HL-60 (cell line): Measurements from ENCODE around the gene ENTPD2.

Source experiments
- DNase-seq, 2 experiments: peaks; one replicate each; pipeline ENCODE4 v3.0.0-alpha.2; 2010 to 2020; ENCODE audit warnings: low read depth in 1 of 2, low spot score in 1 of 2
- H3K27ac ChIP-seq: fragments of 250-450 bp; sonication (Bioruptor Pico); replicated peaks from 2 replicates; pipeline ENCODE4 v1.5.1; 2020; ENCODE audit warnings: mild to moderate bottlenecking, moderate library complexity
- H3K27me3 ChIP-seq: fragments of 250-450 bp; sonication (Bioruptor Pico); 2 replicates; pipeline ENCODE4 v1.5.1; 2021; ENCODE audit warnings: mild to moderate bottlenecking, moderate library complexity; ENCODE audit not compliant: insufficient read depth, poor library complexity, severe bottlenecking
- H3K4me3 ChIP-seq: replicated peaks from 2 replicates; pipeline ENCODE4 v1.5.1; 2011; ENCODE audit warnings: mild to moderate bottlenecking, control low read depth, low read length; ENCODE audit not compliant: insufficient read depth
- GABPA ChIP-seq: IDR thresholded peaks from 2 replicates; pipeline ENCODE4 v1.6.1; 2012; ENCODE audit warnings: low read depth
- POLR2AphosphoS5 ChIP-seq: IDR thresholded peaks from 2 replicates; pipeline ENCODE4 v1.6.1; 2012; ENCODE audit warnings: low read depth
- SPI1 ChIP-seq: IDR thresholded peaks from 2 replicates; pipeline ENCODE4 v1.6.1; 2012; ENCODE audit warnings: low read depth, mild to moderate bottlenecking, borderline replicate concordance
- TF ChIP-seq, protein P1 (sequence below): IDR thresholded peaks from one replicate; pipeline ENCODE4 v1.5.1; 2011; ENCODE audit warnings: low read length, control low read depth, inconsistent platforms; ENCODE audit not compliant: insufficient read depth
- TF ChIP-seq, protein P2 (sequence below): IDR thresholded peaks from 2 replicates; pipeline ENCODE4 v1.6.1; 2012; ENCODE audit warnings: low read depth; ENCODE audit not compliant: insufficient replicate concordance

ENTPD2 gene

DNA sequence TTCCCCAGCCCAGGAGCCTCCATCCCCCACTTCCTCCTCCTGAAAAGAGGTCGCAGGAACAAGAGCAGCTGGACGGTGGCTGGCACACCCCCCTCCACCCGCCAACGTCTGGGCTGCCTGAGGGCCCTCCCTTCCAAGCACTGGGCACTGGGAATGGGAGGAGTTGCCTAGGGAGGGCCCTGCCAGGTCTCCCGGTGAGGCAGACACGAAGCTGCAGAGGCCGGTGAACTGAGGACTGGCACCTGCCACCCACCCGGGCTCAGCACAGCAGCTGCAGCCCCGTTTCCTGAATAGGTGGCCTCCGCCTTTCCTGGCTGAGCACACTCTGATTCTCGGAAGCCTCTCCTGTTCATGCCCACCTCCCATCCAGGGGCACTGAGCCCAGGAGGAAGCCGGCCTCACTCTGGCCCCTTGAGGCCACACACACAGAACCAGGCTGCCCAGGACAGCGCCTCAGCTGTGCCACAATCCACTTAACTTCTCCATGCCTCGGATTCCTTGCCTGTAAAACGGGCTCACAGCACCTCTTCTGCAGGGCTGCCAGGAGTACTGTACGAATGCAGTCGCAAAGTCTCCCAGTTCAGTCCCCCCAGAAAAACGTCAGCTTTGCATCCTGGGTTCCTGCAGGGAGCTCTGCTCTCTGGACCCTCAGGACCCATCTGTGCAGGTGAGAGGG, 9.2 kb downstream of the ENTPD2 start:
- DNase-seq: no peak
- Histone ChIP-seq H3K27ac (no peak overlapping the region), H3K27me3 (peaks cover 36% of the 10 kb centered on the region), H3K4me3 (no peak overlapping the region)
- TF ChIP-seq, protein P1, sequence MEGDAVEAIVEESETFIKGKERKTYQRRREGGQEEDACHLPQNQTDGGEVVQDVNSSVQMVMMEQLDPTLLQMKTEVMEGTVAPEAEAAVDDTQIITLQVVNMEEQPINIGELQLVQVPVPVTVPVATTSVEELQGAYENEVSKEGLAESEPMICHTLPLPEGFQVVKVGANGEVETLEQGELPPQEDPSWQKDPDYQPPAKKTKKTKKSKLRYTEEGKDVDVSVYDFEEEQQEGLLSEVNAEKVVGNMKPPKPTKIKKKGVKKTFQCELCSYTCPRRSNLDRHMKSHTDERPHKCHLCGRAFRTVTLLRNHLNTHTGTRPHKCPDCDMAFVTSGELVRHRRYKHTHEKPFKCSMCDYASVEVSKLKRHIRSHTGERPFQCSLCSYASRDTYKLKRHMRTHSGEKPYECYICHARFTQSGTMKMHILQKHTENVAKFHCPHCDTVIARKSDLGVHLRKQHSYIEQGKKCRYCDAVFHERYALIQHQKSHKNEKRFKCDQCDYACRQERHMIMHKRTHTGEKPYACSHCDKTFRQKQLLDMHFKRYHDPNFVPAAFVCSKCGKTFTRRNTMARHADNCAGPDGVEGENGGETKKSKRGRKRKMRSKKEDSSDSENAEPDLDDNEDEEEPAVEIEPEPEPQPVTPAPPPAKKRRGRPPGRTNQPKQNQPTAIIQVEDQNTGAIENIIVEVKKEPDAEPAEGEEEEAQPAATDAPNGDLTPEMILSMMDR: no peak
- TF ChIP-seq, protein P2, sequence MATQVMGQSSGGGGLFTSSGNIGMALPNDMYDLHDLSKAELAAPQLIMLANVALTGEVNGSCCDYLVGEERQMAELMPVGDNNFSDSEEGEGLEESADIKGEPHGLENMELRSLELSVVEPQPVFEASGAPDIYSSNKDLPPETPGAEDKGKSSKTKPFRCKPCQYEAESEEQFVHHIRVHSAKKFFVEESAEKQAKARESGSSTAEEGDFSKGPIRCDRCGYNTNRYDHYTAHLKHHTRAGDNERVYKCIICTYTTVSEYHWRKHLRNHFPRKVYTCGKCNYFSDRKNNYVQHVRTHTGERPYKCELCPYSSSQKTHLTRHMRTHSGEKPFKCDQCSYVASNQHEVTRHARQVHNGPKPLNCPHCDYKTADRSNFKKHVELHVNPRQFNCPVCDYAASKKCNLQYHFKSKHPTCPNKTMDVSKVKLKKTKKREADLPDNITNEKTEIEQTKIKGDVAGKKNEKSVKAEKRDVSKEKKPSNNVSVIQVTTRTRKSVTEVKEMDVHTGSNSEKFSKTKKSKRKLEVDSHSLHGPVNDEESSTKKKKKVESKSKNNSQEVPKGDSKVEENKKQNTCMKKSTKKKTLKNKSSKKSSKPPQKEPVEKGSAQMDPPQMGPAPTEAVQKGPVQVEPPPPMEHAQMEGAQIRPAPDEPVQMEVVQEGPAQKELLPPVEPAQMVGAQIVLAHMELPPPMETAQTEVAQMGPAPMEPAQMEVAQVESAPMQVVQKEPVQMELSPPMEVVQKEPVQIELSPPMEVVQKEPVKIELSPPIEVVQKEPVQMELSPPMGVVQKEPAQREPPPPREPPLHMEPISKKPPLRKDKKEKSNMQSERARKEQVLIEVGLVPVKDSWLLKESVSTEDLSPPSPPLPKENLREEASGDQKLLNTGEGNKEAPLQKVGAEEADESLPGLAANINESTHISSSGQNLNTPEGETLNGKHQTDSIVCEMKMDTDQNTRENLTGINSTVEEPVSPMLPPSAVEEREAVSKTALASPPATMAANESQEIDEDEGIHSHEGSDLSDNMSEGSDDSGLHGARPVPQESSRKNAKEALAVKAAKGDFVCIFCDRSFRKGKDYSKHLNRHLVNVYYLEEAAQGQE: no peak
- peak; percentile 34; the same call in 1 of the 2 replicates for TF ChIP-seq SPI1

DNA sequence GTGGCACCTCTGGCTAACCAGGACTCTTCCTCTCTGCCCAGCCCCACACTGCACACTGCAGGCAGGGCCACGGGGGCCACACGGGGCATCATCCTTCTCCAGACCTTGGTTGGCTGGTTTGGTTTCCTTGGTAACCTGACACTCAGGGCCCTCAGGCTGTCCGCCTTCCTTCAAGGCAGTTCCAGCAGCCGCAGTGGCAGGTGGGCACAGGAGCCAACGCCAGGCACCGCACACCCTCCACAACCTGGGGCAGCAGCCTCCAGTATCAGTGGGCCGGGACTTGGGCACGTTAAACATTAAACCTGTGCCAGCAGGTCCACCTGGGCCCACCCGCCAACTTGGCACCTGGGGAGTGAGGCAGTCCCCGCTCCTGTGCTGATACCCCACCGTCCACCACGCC, 9.8 kb downstream of the ENTPD2 start:
- Histone ChIP-seq H3K27me3 (peaks cover 30% of the 10 kb centered on the region), H3K27ac (no peak overlapping the region), H3K4me3 (no peak overlapping the region)
- TF ChIP-seq GABPA (no peak), SPI1 (no peak)
- TF ChIP-seq, protein P2: no peak
- TF ChIP-seq, protein P1: no peak
- no peak for DNase-seq

DNA sequence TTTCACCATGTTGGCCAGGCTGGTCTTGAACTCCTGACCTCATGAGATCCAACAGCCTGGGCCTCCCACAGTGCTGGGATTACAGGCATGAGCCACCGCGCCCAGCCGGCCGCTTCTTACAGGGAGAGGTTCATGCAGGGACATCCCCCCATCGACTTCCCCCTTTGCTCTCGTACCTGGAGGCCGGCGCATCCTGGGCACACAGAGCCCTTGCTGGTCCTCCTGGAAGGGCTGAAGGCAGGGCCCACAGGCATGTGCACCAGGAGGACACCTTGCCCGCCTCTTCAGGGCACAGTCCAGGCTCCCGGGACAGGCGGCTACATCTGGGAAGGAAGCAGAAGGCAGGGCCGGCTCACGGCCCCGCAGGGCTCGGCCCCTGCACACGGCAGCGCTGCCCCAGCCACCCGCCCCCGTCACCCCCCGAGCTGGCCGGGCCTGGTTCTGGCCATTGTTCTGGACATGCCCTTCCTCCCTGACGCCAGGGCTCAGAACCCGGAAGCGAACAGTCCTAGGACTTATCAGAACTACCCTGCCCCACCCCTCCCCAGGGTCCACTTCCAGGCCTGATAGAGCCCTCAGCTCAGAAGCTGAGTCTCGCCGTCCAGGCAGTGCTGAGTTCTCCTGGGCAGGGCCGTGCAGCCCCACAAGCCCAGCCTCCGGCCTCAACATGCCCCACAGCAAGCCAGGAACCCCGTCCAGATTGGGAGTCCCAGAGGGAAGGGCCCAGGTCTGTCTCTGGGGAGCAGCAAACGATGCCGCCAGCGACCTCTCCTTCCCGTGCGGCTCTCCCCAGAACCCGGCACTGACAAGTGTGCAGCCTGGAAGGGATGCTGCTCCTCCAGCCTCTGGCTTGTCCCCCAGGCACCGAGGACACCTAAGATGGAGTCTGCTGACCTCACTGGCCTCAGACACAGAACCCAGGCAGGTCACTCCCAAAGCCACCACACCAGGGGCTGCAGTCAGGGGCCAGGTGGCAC, 10.8 kb downstream of the ENTPD2 start:
- DNase-seq: no peak
- no peak for TF ChIP-seq SPI1
- TF ChIP-seq POLR2AphosphoS5: no peak
- TF ChIP-seq, protein P1: no peak
- no peak for TF ChIP-seq GABPA
- TF ChIP-seq, protein P2: no peak
- H3K27me3 ChIP-seq: peaks cover 28% of the 10 kb centered on the region
- no peak overlapping the region for H3K27ac ChIP-seq
- no peak overlapping the region for H3K4me3 ChIP-seq
